ENCODE data around the gene BOD1L2. TPM values are rescaled to one million over a fixed set of nuclear protein-coding genes. Genes with fewer than 3 reads are reported as not detected.

BOD1L2 gene
- total and polyA plus RNA-seq, 2 donors (not counting 3 experiments of a cell fraction or from before 2014, with no cell fraction given) = not detected

GRCh38 chr18:57195341-57195740, 48.5 kb downstream of the BOD1L2 start:
- no peak for TF ChIP-seq EZH2 (IDR thresholded peaks at IDR 0.05; ENCODE audit: borderline replicate concordance, low read depth, low read length, severe bottlenecking)
- TF ChIP-seq GATA2 (IDR thresholded peaks at IDR 0.05; ENCODE audit: insufficient read depth, insufficient read length, low read depth, low read length) = no peak
- no peak for TF ChIP-seq POLR2AphosphoS5 (IDR thresholded peaks at IDR 0.05; ENCODE audit: insufficient read depth, low read depth, low read length)
- CTCF ChIA-PET = no interaction called here

DNA sequence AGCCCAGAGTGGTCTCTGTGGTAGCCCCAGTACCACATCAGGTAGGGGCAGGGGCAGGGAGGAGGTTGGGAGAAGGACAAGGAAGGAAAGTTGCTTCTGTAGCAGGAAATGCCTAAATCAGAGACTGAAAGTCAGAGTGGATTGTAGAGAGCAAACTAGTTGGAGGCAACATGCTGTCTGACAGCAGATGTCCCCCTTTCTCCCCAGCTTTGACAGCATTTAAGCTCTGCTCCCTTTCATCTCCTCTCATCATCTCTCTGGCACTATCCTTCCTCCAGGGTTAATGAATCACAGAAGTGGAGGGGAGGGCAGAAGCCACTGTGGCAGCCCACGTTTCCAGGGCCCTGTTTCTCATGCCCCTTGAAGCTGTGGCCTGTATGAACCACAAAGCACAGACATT, 50.4 kb downstream of the BOD1L2 start:
- no peaks in the 10 kb centered on the region for H3K27me3 ChIP-seq (ENCODE audit: control insufficient read depth in 2 of 2, insufficient read depth in 2 of 2, low read length in 2 of 2)
- H3K9me1 ChIP-seq (replicated peaks; ENCODE audit: control insufficient read depth, extremely low read depth, insufficient read depth, low read length) = no peaks in the 10 kb centered on the region
- no peaks in the 10 kb centered on the region for H3K79me2 ChIP-seq (ENCODE audit: control insufficient read depth, insufficient read depth, low read length)
- H3K9ac ChIP-seq (replicated peaks; ENCODE audit: extremely low read depth, insufficient read depth, low read length) = no peak overlapping the region
- no peaks in the 10 kb centered on the region for H4K20me1 ChIP-seq (replicated peaks; ENCODE audit: control insufficient read depth, extremely low read depth, insufficient read depth, low read length)
- DNase-seq (ENCODE audit: low read depth, low spot score) (no peak), FAIRE-seq (no peak)
- ChIA-PET POLR2A (no interaction called here), CTCF (no interaction called here)
- no peaks in the 10 kb centered on the region for H3K36me3 ChIP-seq (ENCODE audit: control insufficient read depth in 2 of 2, extremely low read depth in 1 of 2, insufficient read depth in 2 of 2, low read length in 2 of 2)
- no peak overlapping the region for H2AFZ ChIP-seq (ENCODE audit: low read depth, low read length)
- H3K27ac ChIP-seq (ENCODE audit: insufficient read depth, low read depth, low read length) = no peak overlapping the region
- H3K4me1 ChIP-seq (ENCODE audit: control insufficient read depth, extremely low read depth, insufficient read depth, low read length) = no peaks in the 10 kb centered on the region
- dilution Hi-C loops (cut with MboI; ENCODE audit: extremely low pct_ligation_motif_present, low sequenced_read_pairs) (no loop called here), intact Hi-C loops (cut with micrococcal nuclease) (no loop called here)
- no peak overlapping the region for H3K4me2 ChIP-seq (ENCODE audit: insufficient read depth, low read length)
- no peak overlapping the region for H3K4me3 ChIP-seq (replicated peaks in 1 of 3; ENCODE audit: insufficient read depth in 1 of 3, low read depth in 1 of 3, low read length in 3 of 3)
- no peaks in the 10 kb centered on the region for H3K9me3 ChIP-seq (replicated peaks; ENCODE audit: control insufficient read depth, insufficient read depth, low read length)
- TF ChIP-seq GATA2 (IDR thresholded peaks at IDR 0.05; ENCODE audit: insufficient read depth, insufficient read length, low read depth, low read length) = no peak
- TF ChIP-seq POLR2A (IDR thresholded peaks at IDR 0.05; ENCODE audit: low read depth, low read length) = no peak
- TF ChIP-seq MYC (IDR thresholded peaks at IDR 0.05; ENCODE audit: low read depth, low read length) = no peak
- no peak for TF ChIP-seq POLR2AphosphoS5 (IDR thresholded peaks at IDR 0.05; ENCODE audit: insufficient read depth, low read depth, low read length)
- no TSS peak for BruUV-seq (replicated peaks)

More at GRCh38 chr18:57195341-57195740, 48.5 kb downstream of the BOD1L2 start:
- no peaks in the 10 kb centered on the region for H3K27me3 ChIP-seq (ENCODE audit: control insufficient read depth in 2 of 2, insufficient read depth in 2 of 2, low read length in 2 of 2)
- H4K20me1 ChIP-seq (replicated peaks; ENCODE audit: control insufficient read depth, extremely low read depth, insufficient read depth, low read length) = no peaks in the 10 kb centered on the region
- no peaks in the 10 kb centered on the region for H3K79me2 ChIP-seq (ENCODE audit: control insufficient read depth, insufficient read depth, low read length)
- H3K36me3 ChIP-seq (ENCODE audit: control insufficient read depth in 2 of 2, extremely low read depth in 1 of 2, insufficient read depth in 2 of 2, low read length in 2 of 2) = no peaks in the 10 kb centered on the region
- POLR2A ChIA-PET = no interaction called here
- no TSS peak for BruUV-seq (replicated peaks)
- no peak overlapping the region for H3K9ac ChIP-seq (replicated peaks; ENCODE audit: extremely low read depth, insufficient read depth, low read length)
- DNase-seq (ENCODE audit: low read depth, low spot score) (no peak), FAIRE-seq (no peak)
- H3K9me1 ChIP-seq (replicated peaks; ENCODE audit: control insufficient read depth, extremely low read depth, insufficient read depth, low read length) = no peaks in the 10 kb centered on the region
- no peak overlapping the region for H3K27ac ChIP-seq (ENCODE audit: insufficient read depth, low read depth, low read length)
- H2AFZ ChIP-seq (ENCODE audit: low read depth, low read length) = no peak overlapping the region
- dilution Hi-C loops (cut with MboI; ENCODE audit: extremely low pct_ligation_motif_present, low sequenced_read_pairs) = no loop called here
- no peak overlapping the region for H3K4me2 ChIP-seq (ENCODE audit: insufficient read depth, low read length)
- H3K4me3 ChIP-seq (replicated peaks in 1 of 3; ENCODE audit: insufficient read depth in 1 of 3, low read depth in 1 of 3, low read length in 3 of 3) = no peak overlapping the region
- H3K4me1 ChIP-seq (ENCODE audit: control insufficient read depth, extremely low read depth, insufficient read depth, low read length) = no peaks in the 10 kb centered on the region
- intact Hi-C loops (cut with micrococcal nuclease) = no loop called here
- H3K9me3 ChIP-seq (replicated peaks; ENCODE audit: control insufficient read depth, insufficient read depth, low read length) = no peaks in the 10 kb centered on the region
